SK-N-SH (cell line): ENCODE measurements around the gene GOT1. TPM values are rescaled to one million over a fixed set of nuclear protein-coding genes. Genes with fewer than 3 reads are reported as not detected.

Experiments
- CTCF ChIA-PET: fragments of 300-600, 350-600 bp; formaldehyde crosslinking; extraction: SDS; loops from one replicate; lab custom pipeline; 2021; lab: Yijun Ruan, JAX
- POLR2A ChIA-PET: fragments of 350-600 bp; sonication (Branson Sonifier 250); formaldehyde crosslinking; extraction: SDS; loops from one replicate; lab custom pipeline; 2020; ENCODE audit warnings: antibody characterized with exemption, inconsistent platforms; lab: Yijun Ruan, JAX
- DNase-seq: peaks from one replicate; pipeline ENCODE4 v3.0.0; 2012
- H2AFZ ChIP-seq: fragments of 200-600 bp; sonication (generic); 2 replicates; pipeline ENCODE4 v1.8.1; 2016; ENCODE audit warnings: antibody characterized with exemption, mild to moderate bottlenecking, low read depth
- H3F3A ChIP-seq: fragments of 200-600 bp; sonication (generic); replicated peaks from 2 replicates; pipeline ENCODE3; 2016; ENCODE audit warnings: antibody characterized with exemption, mild to moderate bottlenecking; ENCODE audit not compliant: insufficient read depth
- H3K27ac ChIP-seq, 2 experiments: fragments of 200-500 bp in 1 of 2; fragments of 200-600 bp in 1 of 2; sonication (Bioruptor generic) in 1 of 2; sonication (generic), shearing (Covaris generic) in 1 of 2; 2 replicates each; pipeline versions ENCODE4 v1.5.1 to v1.6.1; 2014 to 2016; ENCODE audit warnings: low read depth in 2 of 2, inconsistent platforms in 1 of 2, low read length in 1 of 2, mild to moderate bottlenecking in 1 of 2, mixed read lengths in 1 of 2
- H3K27me3 ChIP-seq: fragments of 200-600 bp; sonication (generic), shearing (Covaris generic); 2 replicates; pipeline ENCODE4 v1.6.1; 2016; ENCODE audit warnings: mixed run types; ENCODE audit not compliant: insufficient read depth
- H3K36me3 ChIP-seq, 2 experiments: fragments of 200-500 bp in 1 of 2; fragments of 200-600 bp in 1 of 2; sonication (Bioruptor generic) in 1 of 2; sonication (generic) in 1 of 2; replicated peaks in 1 of 2; 2 replicates each; pipeline versions ENCODE3 to v1.5.1; 2014 to 2016; ENCODE audit warnings: low read length in 1 of 2, mild to moderate bottlenecking in 1 of 2; ENCODE audit not compliant: insufficient read depth in 2 of 2, control insufficient read depth in 1 of 2
- H3K4me1 ChIP-seq, 2 experiments: fragments of 200-500 bp in 1 of 2; fragments of 200-600 bp in 1 of 2; sonication (Bioruptor generic) in 1 of 2; sonication (generic), shearing (Covaris generic) in 1 of 2; 2 replicates each; pipeline versions ENCODE4 v1.5.1 to v1.6.1; 2014 to 2016; ENCODE audit warnings: low read depth in 1 of 2, low read length in 1 of 2, mixed run types in 1 of 2; ENCODE audit not compliant: insufficient read depth in 2 of 2, control insufficient read depth in 1 of 2
- H3K4me2 ChIP-seq: fragments of 200-600 bp; sonication (generic), shearing (Covaris generic); 2 replicates; pipeline ENCODE4 v1.6.1; 2017; ENCODE audit warnings: mixed run types
- H3K4me3 ChIP-seq, 2 experiments: fragments of 200-500 bp in 1 of 2; fragments of 200-600 bp in 1 of 2; sonication (Bioruptor generic) in 1 of 2; sonication (generic), shearing (Covaris generic) in 1 of 2; 2 replicates each; pipeline versions ENCODE4 v1.5.1 to v1.8.1; 2014 to 2016; ENCODE audit warnings: low read depth in 2 of 2, inconsistent platforms in 1 of 2, low read length in 1 of 2, mild to moderate bottlenecking in 1 of 2, mixed read lengths in 1 of 2, moderate library complexity in 1 of 2
- H3K79me2 ChIP-seq: fragments of 200-600 bp; sonication (generic); 2 replicates; pipeline ENCODE4 v1.8.1; 2017; ENCODE audit warnings: mild to moderate bottlenecking; ENCODE audit not compliant: insufficient read depth
- H3K9ac ChIP-seq: fragments of 200-600 bp; sonication (generic); 2 replicates; pipeline ENCODE4 v1.6.1; 2017; ENCODE audit warnings: mixed run types
- H3K9me2 ChIP-seq: fragments of 200-600 bp; sonication (generic); 2 replicates; pipeline ENCODE4 v1.6.1; 2017; ENCODE audit warnings: mixed run types
- H3K9me3 ChIP-seq: fragments of 200-600 bp; sonication (generic); 2 replicates; pipeline ENCODE4 v1.6.1; 2017; ENCODE audit warnings: mixed run types, mild to moderate bottlenecking, moderate library complexity
- H4K20me1 ChIP-seq: fragments of 200-600 bp; sonication (generic); 2 replicates; pipeline ENCODE4 v1.6.1; 2017; ENCODE audit warnings: mild to moderate bottlenecking, mixed run types; ENCODE audit not compliant: insufficient read depth
- ELF1 ChIP-seq: IDR thresholded peaks from 2 replicates; pipeline ENCODE4 v1.4.0; 2012
- EP300 ChIP-seq, 2 experiments: IDR thresholded peaks; 2 replicates each; pipeline versions ENCODE4 v1.4.0 to v1.6.1; 2012; ENCODE audit warnings: borderline replicate concordance in 1 of 2, low read depth in 1 of 2, low read length in 1 of 2
- EZH2phosphoT487 ChIP-seq: fragments of 200-600 bp; sonication (generic); IDR thresholded peaks from 2 replicates; pipeline ENCODE4 v1.6.1; 2017; ENCODE audit warnings: low read depth, mixed run types, mild to moderate bottlenecking, antibody characterized with exemption, moderate library complexity, borderline replicate concordance
- FOXM1 ChIP-seq: IDR thresholded peaks from 2 replicates; pipeline ENCODE4 v1.4.0; 2012; ENCODE audit warnings: low read depth, mild to moderate bottlenecking
- GATA2 ChIP-seq: sonication (generic); formaldehyde crosslinking; IDR thresholded peaks from 2 replicates; pipeline ENCODE4 v1.5.0; 2020; ENCODE audit warnings: mild to moderate bottlenecking, missing genetic modification reagents
- JUND ChIP-seq: IDR thresholded peaks from 2 replicates; pipeline ENCODE4 v1.4.0; 2012
- MXI1 ChIP-seq: IDR thresholded peaks from 2 replicates; pipeline ENCODE4 v1.6.1; 2012; ENCODE audit warnings: mild to moderate bottlenecking, low read depth, low read length, improper control_type of control experiment
- NFIC ChIP-seq: IDR thresholded peaks from 2 replicates; pipeline ENCODE4 v1.4.0; 2012; ENCODE audit warnings: borderline replicate concordance
- POLR2AphosphoS5 ChIP-seq: IDR thresholded peaks from 2 replicates; pipeline ENCODE4 v1.6.1; 2012; ENCODE audit warnings: low read depth, low read length
- RCOR1 ChIP-seq: fragments of 150-350 bp; IDR thresholded peaks from 2 replicates; pipeline ENCODE4 v1.6.1; 2017; ENCODE audit warnings: antibody characterized with exemption, low read length
- RFX5 ChIP-seq: IDR thresholded peaks from 2 replicates; pipeline ENCODE4 v1.6.1; 2012; ENCODE audit warnings: mild to moderate bottlenecking, improper control_type of control experiment, low read length
- SMC3 ChIP-seq: IDR thresholded peaks from 2 replicates; pipeline ENCODE4 v1.6.1; 2012; ENCODE audit warnings: low read depth, low read length, improper control_type of control experiment
- TAF1 ChIP-seq: IDR thresholded peaks from 2 replicates; pipeline ENCODE4 v1.6.1; 2012; ENCODE audit warnings: low read depth, mild to moderate bottlenecking, low read length, moderate library complexity, borderline replicate concordance
- TEAD4 ChIP-seq: IDR thresholded peaks from 2 replicates; pipeline ENCODE4 v1.4.0; 2012; ENCODE audit warnings: mild to moderate bottlenecking, borderline replicate concordance; ENCODE audit not compliant: insufficient read depth
- WGBS: methylation state at CpG from one replicate; pipeline ENCODE4 v1.1.6; 2017; ENCODE audit warnings: low lambda C conversion rate; 5-methylcytosine and 5-hydroxymethylcytosine counted together
- polyA plus RNA-seq, 3 experiments: library from polyadenylated mRNA; depleted of rRNA; stranded (reverse); fragments of >200 nt; gene quantifications; 2 replicates each; pipeline ENCODE4 v1.2.3, GENCODE V29; 2012
- TF ChIP-seq, protein P1 (sequence below): IDR thresholded peaks from 2 replicates; pipeline ENCODE4 v1.4.0; 2012; ENCODE audit warnings: low read depth
- TF ChIP-seq, protein P2 (sequence below): fragments of 200-600 bp; sonication (generic); IDR thresholded peaks from 2 replicates; pipeline ENCODE4 v1.6.1; 2017; ENCODE audit warnings: antibody characterized with exemption, mild to moderate bottlenecking, moderate library complexity
- TF ChIP-seq, protein P3 (sequence below): IDR thresholded peaks from 2 replicates; pipeline ENCODE4 v1.4.0; 2012; ENCODE audit warnings: low read depth, borderline replicate concordance

The GOT1 gene
- polyA plus RNA-seq, 1 of the 3 experiments (the other 2 are of a cell fraction), result 9.8 TPM

DNA sequence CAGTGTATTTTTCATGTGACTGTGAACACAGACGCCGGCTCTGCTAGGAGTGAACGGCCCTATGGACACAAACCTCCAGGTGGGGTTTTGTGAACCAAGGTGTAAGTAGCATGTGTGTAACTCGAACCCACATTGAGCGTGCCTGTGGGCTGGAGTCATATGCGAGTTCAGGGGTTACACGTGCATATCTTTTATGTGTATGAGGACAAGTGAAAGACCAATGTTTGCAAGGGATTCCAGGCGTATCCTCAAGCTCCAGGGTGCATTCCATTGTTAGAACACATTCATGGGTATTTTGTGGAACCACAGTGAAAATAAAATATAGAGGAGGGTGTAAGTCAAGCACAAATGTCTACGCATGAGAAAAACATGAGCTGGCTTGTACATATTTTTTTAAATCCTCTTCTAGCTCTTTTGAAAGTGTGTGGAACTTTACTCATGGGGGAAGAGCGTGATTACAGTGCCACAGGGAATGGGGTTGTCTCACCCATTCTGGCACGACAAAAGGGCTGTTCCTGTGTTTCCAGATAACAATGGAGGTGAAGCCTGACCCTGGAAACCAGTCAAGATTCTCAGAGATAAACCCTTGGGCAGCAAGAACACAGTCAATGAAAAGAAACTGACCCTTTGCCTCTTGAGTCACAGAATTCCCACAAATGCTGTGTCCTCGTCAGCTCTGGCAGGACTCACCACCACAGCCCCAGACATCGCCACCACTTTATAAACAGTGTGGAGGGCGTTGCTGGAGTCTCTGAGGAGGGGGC, 37.0 kb upstream of the GOT1 start:
- POLR2A ChIA-PET, result no interaction called here
- peak overlapping the region in 1 of 2 experiments; percentile 39; a peak in 2 of 4 replicates for H3K27ac ChIP-seq

DNA sequence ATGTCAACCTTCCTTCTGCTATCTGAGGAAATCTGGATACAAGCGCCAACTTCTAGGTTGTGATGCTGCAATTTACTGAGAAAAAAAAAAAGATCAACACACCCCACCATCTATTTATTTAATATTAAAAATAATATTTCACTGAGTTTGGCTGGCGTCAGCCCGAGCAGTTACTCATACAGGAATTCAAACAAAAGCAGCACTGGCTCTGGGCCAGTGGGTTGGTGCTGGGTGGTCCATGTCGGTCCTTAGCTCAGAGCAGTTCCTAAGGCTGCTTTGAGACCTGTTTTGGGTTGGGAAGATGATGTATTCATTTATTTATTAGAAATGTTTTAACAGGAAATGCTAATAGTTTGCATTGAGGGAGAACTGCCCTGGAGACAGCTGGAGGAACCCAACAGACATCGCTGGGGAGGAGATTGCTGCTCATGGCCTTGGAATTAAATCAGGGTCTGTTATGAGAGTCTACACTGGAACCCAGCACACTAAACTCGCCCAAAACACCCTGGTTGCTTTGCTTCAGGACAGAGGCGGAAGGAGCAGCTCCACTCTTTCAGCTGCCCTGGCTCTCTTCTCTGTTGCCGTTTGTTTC, 36.3 kb upstream of the GOT1 start:
- DNase-seq, result no peak

More for the DNA sequence above, 37.0 kb upstream of the GOT1 start:
- DNase-seq, result no peak
- peak overlapping the region; percentile 69 for H3K4me2 ChIP-seq
- TF ChIP-seq JUND, result no peak
- TF ChIP-seq, all 33 proteins: peak for 0
- WGBS, result 12% methylated on average over 14 of the region's 14 CpGs
- Histone ChIP-seq H3K9ac (peak overlapping the region; percentile 10; the same call in 1 of the 2 replicates), H3K4me1 (no peaks in the 10 kb centered on the region), H3K4me3 (peak overlapping the region in 1 of 2 experiments; percentile 43; a peak in 2 of 4 replicates), H3K9me2 (no peaks in the 10 kb centered on the region), H2AFZ (peak overlapping the region; percentile 25), H3K79me2 (no peaks in the 10 kb centered on the region), H3K27me3 (peaks cover 15% of the 10 kb centered on the region; the same call in 1 of the 2 replicates), H4K20me1 (no peaks in the 10 kb centered on the region), H3K9me3 (no peaks in the 10 kb centered on the region), H3K36me3 (no peaks in the 10 kb centered on the region), H3F3A (peaks cover 12% of the 10 kb centered on the region)
- CTCF ChIA-PET, result interaction anchor here (1.8 kb wide), 1 partner anchor 32 kb away, joined by 6 read pairs; no protein-coding TSS in a partner anchor

More for the DNA sequence above, 36.3 kb upstream of the GOT1 start:
- no peaks in the 10 kb centered on the region for H4K20me1 ChIP-seq
- peaks cover 12% of the 10 kb centered on the region; the same call in 1 of the 2 replicates for H3K27me3 ChIP-seq
- H3K9me3 ChIP-seq, result no peaks in the 10 kb centered on the region
- no peaks in the 10 kb centered on the region for H3K36me3 ChIP-seq
- H3K27ac ChIP-seq, result peak overlapping the region in 1 of 2 experiments; percentile 39; a peak in 2 of 4 replicates
- TF ChIP-seq EP300 (IDR thresholded peaks at IDR 0.05; ENCODE audit: borderline replicate concordance in 1 of 2, low read depth in 1 of 2, low read length in 1 of 2) (no peak), SMC3 (no peak), TEAD4 (no peak), TAF1 (no peak), EZH2phosphoT487 (no peak), RFX5 (no peak), FOXM1 (no peak), GATA2 (CRISPR knock-in tag) (no peak), RCOR1 (no peak), NFIC (no peak), MXI1 (no peak), ELF1 (no peak), POLR2AphosphoS5 (no peak)
- TF ChIP-seq, protein P1, sequence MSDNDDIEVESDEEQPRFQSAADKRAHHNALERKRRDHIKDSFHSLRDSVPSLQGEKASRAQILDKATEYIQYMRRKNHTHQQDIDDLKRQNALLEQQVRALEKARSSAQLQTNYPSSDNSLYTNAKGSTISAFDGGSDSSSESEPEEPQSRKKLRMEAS, result no peak
- TF ChIP-seq, protein P2, sequence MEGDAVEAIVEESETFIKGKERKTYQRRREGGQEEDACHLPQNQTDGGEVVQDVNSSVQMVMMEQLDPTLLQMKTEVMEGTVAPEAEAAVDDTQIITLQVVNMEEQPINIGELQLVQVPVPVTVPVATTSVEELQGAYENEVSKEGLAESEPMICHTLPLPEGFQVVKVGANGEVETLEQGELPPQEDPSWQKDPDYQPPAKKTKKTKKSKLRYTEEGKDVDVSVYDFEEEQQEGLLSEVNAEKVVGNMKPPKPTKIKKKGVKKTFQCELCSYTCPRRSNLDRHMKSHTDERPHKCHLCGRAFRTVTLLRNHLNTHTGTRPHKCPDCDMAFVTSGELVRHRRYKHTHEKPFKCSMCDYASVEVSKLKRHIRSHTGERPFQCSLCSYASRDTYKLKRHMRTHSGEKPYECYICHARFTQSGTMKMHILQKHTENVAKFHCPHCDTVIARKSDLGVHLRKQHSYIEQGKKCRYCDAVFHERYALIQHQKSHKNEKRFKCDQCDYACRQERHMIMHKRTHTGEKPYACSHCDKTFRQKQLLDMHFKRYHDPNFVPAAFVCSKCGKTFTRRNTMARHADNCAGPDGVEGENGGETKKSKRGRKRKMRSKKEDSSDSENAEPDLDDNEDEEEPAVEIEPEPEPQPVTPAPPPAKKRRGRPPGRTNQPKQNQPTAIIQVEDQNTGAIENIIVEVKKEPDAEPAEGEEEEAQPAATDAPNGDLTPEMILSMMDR, result no peak
- TF ChIP-seq, protein P3, sequence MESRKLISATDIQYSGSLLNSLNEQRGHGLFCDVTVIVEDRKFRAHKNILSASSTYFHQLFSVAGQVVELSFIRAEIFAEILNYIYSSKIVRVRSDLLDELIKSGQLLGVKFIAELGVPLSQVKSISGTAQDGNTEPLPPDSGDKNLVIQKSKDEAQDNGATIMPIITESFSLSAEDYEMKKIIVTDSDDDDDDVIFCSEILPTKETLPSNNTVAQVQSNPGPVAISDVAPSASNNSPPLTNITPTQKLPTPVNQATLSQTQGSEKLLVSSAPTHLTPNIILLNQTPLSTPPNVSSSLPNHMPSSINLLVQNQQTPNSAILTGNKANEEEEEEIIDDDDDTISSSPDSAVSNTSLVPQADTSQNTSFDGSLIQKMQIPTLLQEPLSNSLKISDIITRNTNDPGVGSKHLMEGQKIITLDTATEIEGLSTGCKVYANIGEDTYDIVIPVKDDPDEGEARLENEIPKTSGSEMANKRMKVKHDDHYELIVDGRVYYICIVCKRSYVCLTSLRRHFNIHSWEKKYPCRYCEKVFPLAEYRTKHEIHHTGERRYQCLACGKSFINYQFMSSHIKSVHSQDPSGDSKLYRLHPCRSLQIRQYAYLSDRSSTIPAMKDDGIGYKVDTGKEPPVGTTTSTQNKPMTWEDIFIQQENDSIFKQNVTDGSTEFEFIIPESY, result no peak
- peak overlapping the region; percentile 10; the same call in 1 of the 2 replicates for H3K9ac ChIP-seq
- H3F3A ChIP-seq, result peaks cover 12% of the 10 kb centered on the region
- peak overlapping the region; percentile 25 for H2AFZ ChIP-seq
- peak overlapping the region; percentile 69 for H3K4me2 ChIP-seq
- no peaks in the 10 kb centered on the region for H3K79me2 ChIP-seq
- CTCF ChIA-PET, result interaction anchor here (1.0 to 1.8 kb wide), 3 partner anchors 27 to 63 kb away, joined by 3 to 6 read pairs (median 3); no protein-coding TSS in a partner anchor
- no peaks in the 10 kb centered on the region for H3K9me2 ChIP-seq
- peak overlapping the region in 1 of 2 experiments; percentile 43; a peak in 2 of 4 replicates for H3K4me3 ChIP-seq
- 8% methylated on average over 8 of the region's 8 CpGs for WGBS
- no peaks in the 10 kb centered on the region for H3K4me1 ChIP-seq
- POLR2A ChIA-PET, result no interaction called here
